ENCODE results near the gene NUP93. TPM values are rescaled to one million over a fixed set of nuclear protein-coding genes. Genes with fewer than 3 reads are reported as not detected.

NUP93 gene
- total and polyA plus RNA-seq, 9 of the 15 experiments (the other 6 are each of a cell fraction or from before 2014, with no cell fraction given) = 92.0 to 162 (median 121) TPM

DNA sequence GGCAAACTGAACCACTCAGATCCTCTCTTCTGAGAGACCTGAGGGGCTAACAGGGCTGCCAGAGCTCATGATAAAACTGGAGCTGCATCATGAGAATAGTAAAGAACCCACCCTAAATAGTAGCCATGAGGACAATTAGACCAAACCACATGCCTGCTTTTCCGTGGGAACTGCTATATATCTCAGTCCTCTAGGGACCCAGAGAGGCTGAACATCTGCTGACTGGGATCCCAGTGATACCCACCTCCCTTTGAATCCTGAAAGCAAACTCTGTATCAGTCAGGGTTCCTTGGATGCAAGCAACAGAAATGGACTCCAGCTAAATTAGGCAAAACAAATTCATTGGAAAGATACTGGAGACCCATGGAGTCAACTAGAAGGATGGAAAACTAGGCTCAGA lies 41.2 kb upstream of the NUP93 start (continued):
- TF ChIP-seq, protein P1, sequence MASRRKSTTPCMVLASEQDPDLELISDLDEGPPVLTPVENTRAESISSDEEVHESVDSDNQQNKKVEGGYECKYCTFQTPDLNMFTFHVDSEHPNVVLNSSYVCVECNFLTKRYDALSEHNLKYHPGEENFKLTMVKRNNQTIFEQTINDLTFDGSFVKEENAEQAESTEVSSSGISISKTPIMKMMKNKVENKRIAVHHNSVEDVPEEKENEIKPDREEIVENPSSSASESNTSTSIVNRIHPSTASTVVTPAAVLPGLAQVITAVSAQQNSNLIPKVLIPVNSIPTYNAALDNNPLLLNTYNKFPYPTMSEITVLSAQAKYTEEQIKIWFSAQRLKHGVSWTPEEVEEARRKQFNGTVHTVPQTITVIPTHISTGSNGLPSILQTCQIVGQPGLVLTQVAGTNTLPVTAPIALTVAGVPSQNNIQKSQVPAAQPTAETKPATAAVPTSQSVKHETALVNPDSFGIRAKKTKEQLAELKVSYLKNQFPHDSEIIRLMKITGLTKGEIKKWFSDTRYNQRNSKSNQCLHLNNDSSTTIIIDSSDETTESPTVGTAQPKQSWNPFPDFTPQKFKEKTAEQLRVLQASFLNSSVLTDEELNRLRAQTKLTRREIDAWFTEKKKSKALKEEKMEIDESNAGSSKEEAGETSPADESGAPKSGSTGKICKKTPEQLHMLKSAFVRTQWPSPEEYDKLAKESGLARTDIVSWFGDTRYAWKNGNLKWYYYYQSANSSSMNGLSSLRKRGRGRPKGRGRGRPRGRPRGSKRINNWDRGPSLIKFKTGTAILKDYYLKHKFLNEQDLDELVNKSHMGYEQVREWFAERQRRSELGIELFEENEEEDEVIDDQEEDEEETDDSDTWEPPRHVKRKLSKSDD (conservative IDR thresholded peaks at IDR 0.05; ENCODE audit: low read length) = no peak
- TF ChIP-seq ZNF212 (CRISPR knock-in tag; IDR thresholded peaks at IDR 0.05) (no peak), HIVEP1 (CRISPR knock-in tag; IDR thresholded peaks at IDR 0.05) (no peak), CEBPB (tag; IDR thresholded peaks at IDR 0.05) (no peak), PRPF4 (IDR thresholded peaks at IDR 0.05; ENCODE audit: insufficient read depth, low read depth, low read length, poor library complexity, severe bottlenecking) (no peak), SLC30A9 (CRISPR knock-in tag; IDR thresholded peaks at IDR 0.05) (no peak)

DNA sequence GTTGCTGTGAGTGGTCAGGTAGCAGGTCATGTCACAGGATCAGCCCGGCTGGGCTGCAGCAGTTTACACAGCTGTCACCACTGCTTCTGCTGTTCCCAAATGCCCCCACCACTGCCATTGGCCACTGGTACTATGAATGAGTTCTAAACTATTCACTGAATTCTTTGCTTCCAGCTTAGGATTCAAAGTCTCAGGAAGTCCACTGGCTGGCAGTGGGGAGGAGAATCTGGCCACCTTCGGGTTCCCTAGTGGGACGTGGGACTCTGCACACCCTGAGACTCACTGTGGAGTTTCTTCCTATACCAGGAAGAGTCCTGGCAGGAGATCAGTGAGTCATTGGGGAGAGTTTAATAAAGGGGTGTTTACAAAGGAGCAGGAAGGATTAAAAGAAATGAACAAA lies 40.8 kb upstream of the NUP93 start:
- H3K4me2 ChIP-seq (ENCODE audit: insufficient read depth, low read length) = no peak overlapping the region
- no peaks in the 10 kb centered on the region for H3K9me3 ChIP-seq (replicated peaks; ENCODE audit: control insufficient read depth, insufficient read depth, low read depth, low read length)
- ChIA-PET POLR2A (interaction anchor here (1.0 kb wide), 1 partner anchor 78 kb away, joined by 3 read pairs; no protein-coding TSS in a partner anchor), CTCF (ENCODE audit: low intra/inter-chr PET ratio) (no interaction called here)
- no peak overlapping the region for H3K9ac ChIP-seq (ENCODE audit: insufficient read depth in 1 of 2, low read depth in 2 of 2, low read length in 2 of 2)
- H2AFZ ChIP-seq (ENCODE audit: low read depth, low read length) = no peak overlapping the region
- no peak overlapping the region for H3K4me3 ChIP-seq
- no peaks in the 10 kb centered on the region for H4K20me1 ChIP-seq (replicated peaks; ENCODE audit: control insufficient read depth, insufficient read depth, low read length)
- H3K27ac ChIP-seq (ENCODE audit: extremely low read depth, low read depth, low read length) = no peak overlapping the region
- H3K79me2 ChIP-seq (ENCODE audit: control insufficient read depth, insufficient read depth, low read length) = no peaks in the 10 kb centered on the region
- in situ Hi-C loops (cut with MboI) = no loop called here
- BruUV-seq (replicated peaks) = no TSS peak
- H3K9me1 ChIP-seq (ENCODE audit: control insufficient read depth, insufficient read depth, low read length) = no peaks in the 10 kb centered on the region
- ATAC-seq = no peak
- FAIRE-seq = no peak
- H3K4me1 ChIP-seq (replicated peaks in 1 of 2; ENCODE audit: control insufficient read depth in 2 of 2, insufficient read depth in 2 of 2, low read length in 2 of 2) = no peaks in the 10 kb centered on the region; a peak in 1 of 5 replicates
- WGBS (ENCODE audit: insufficient coverage, low coverage, missing lambda C conversion rate) = 0% methylated on average over 3 of the region's 3 CpGs
- no peak for DNase-seq (ENCODE audit: extremely low read depth in 1 of 4, low spot score in 3 of 4)
- H3K36me3 ChIP-seq (ENCODE audit: control insufficient read depth, insufficient read depth, low read length) = no peaks in the 10 kb centered on the region
- intact Hi-C loops (cut with micrococcal nuclease) = no loop called here
- peaks cover 7 to 36% of the 10 kb centered on the region in 2 experiments; a peak in 4 of 5 replicates for H3K27me3 ChIP-seq (ENCODE audit: control insufficient read depth in 2 of 2, insufficient read depth in 2 of 2, low read length in 2 of 2)
- TF ChIP-seq KDM1A (IDR thresholded peaks at IDR 0.05) (no peak), CHD1 (IDR thresholded peaks at IDR 0.05; ENCODE audit: low read length) (no peak), ZNF785 (CRISPR knock-in tag; IDR thresholded peaks at IDR 0.05) (no peak), ZNF224 (CRISPR knock-in tag; IDR thresholded peaks at IDR 0.05) (no peak), GATAD2B (IDR thresholded peaks at IDR 0.05; ENCODE audit: borderline replicate concordance) (no peak), POLR2AphosphoS5 (IDR thresholded peaks at IDR 0.05; ENCODE audit: control insufficient read depth, insufficient read depth, low read depth, low read length) (no peak), CCAR2 (IDR thresholded peaks at IDR 0.05; ENCODE audit: low read depth, low read length) (no peak), SREBF1 (IDR thresholded peaks at IDR 0.05; ENCODE audit: borderline replicate concordance, low read depth, low read length) (no peak), CHD4 (IDR thresholded peaks at IDR 0.05; ENCODE audit: insufficient read depth, insufficient replicate concordance, low read depth, low read length, poor library complexity, severe bottlenecking) (no peak)
- TF ChIP-seq, protein P2, sequence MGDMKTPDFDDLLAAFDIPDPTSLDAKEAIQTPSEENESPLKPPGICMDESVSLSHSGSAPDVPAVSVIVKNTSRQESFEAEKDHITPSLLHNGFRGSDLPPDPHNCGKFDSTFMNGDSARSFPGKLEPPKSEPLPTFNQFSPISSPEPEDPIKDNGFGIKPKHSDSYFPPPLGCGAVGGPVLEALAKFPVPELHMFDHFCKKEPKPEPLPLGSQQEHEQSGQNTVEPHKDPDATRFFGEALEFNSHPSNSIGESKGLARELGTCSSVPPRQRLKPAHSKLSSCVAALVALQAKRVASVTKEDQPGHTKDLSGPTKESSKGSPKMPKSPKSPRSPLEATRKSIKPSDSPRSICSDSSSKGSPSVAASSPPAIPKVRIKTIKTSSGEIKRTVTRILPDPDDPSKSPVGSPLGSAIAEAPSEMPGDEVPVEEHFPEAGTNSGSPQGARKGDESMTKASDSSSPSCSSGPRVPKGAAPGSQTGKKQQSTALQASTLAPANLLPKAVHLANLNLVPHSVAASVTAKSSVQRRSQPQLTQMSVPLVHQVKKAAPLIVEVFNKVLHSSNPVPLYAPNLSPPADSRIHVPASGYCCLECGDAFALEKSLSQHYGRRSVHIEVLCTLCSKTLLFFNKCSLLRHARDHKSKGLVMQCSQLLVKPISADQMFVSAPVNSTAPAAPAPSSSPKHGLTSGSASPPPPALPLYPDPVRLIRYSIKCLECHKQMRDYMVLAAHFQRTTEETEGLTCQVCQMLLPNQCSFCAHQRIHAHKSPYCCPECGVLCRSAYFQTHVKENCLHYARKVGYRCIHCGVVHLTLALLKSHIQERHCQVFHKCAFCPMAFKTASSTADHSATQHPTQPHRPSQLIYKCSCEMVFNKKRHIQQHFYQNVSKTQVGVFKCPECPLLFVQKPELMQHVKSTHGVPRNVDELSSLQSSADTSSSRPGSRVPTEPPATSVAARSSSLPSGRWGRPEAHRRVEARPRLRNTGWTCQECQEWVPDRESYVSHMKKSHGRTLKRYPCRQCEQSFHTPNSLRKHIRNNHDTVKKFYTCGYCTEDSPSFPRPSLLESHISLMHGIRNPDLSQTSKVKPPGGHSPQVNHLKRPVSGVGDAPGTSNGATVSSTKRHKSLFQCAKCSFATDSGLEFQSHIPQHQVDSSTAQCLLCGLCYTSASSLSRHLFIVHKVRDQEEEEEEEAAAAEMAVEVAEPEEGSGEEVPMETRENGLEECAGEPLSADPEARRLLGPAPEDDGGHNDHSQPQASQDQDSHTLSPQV (IDR thresholded peaks at IDR 0.05) = no peak

All from K562 (cell line).